HepG2 (cell line): ENCODE measurements around the gene SPACA4. TPM values are rescaled to one million over a fixed set of nuclear protein-coding genes. Genes with fewer than 3 reads are reported as not detected.

Experiments
- ATF7 ChIP-seq, 2 experiments: fragments of 450-650 bp in 1 of 2; sonication (generic) in 1 of 2; formaldehyde crosslinking in 1 of 2; IDR thresholded peaks; 2 replicates each; pipeline versions ENCODE4 v1.4.0 to v1.6.1; 2016 to 2020; ENCODE audit warnings: antibody characterized with exemption in 1 of 2, mild to moderate bottlenecking in 1 of 2, missing genetic modification reagents in 1 of 2
- CEBPB ChIP-seq: IDR thresholded peaks from 2 replicates; pipeline ENCODE4 v1.6.1; 2011; ENCODE audit warnings: low read depth, low read length, improper control_type of control experiment, borderline replicate concordance
- ESRRA ChIP-seq: sonication (generic); formaldehyde crosslinking; IDR thresholded peaks from 2 replicates; pipeline ENCODE4 v1.5.1; 2020; ENCODE audit warnings: mild to moderate bottlenecking, low read depth, missing genetic modification reagents
- HNRNPLL ChIP-seq: fragments of 200-400 bp; formaldehyde crosslinking; IDR thresholded peaks from 2 replicates; pipeline ENCODE4 v1.6.1; 2017; ENCODE audit warnings: mild to moderate bottlenecking, low read depth, low read length; ENCODE audit not compliant: poor library complexity, severe bottlenecking
- MAF1 ChIP-seq: sonication (generic); formaldehyde crosslinking; IDR thresholded peaks from 2 replicates; pipeline ENCODE4 v1.5.0; 2020; ENCODE audit warnings: missing genetic modification reagents, borderline replicate concordance
- NFATC3 ChIP-seq: sonication (generic); formaldehyde crosslinking; IDR thresholded peaks from 2 replicates; pipeline ENCODE4 v1.5.1; 2020; ENCODE audit warnings: mild to moderate bottlenecking, missing genetic modification reagents
- PBX3 ChIP-seq: sonication (generic); formaldehyde crosslinking; IDR thresholded peaks from 2 replicates; pipeline ENCODE4 v1.8.1; 2023; ENCODE audit warnings: missing genetic modification reagents, inconsistent platforms, borderline replicate concordance
- PRDM4 ChIP-seq: sonication (generic); formaldehyde crosslinking; IDR thresholded peaks from 2 replicates; pipeline ENCODE4 v1.9.0; 2021; ENCODE audit warnings: missing genetic modification reagents, borderline replicate concordance
- STAT6 ChIP-seq: sonication (generic); formaldehyde crosslinking; IDR thresholded peaks from 2 replicates; pipeline ENCODE4 v1.4.0; 2020; ENCODE audit warnings: missing genetic modification reagents, mild to moderate bottlenecking, borderline replicate concordance
- TSC22D2 ChIP-seq: sonication (generic); formaldehyde crosslinking; IDR thresholded peaks from 2 replicates; pipeline ENCODE4 v1.5.1; 2020; ENCODE audit warnings: missing genetic modification reagents, mild to moderate bottlenecking, borderline replicate concordance
- ZGPAT ChIP-seq: IDR thresholded peaks from 2 replicates; pipeline ENCODE4 v1.6.1; 2016; ENCODE audit warnings: mild to moderate bottlenecking
- ZNF354B ChIP-seq: sonication (generic); formaldehyde crosslinking; IDR thresholded peaks from 2 replicates; pipeline ENCODE4 v1.8.0; 2022; ENCODE audit warnings: mild to moderate bottlenecking, missing genetic modification reagents
- ZNF367 ChIP-seq: sonication (generic); formaldehyde crosslinking; IDR thresholded peaks from 2 replicates; pipeline ENCODE4 v1.4.0; 2020; ENCODE audit warnings: missing genetic modification reagents, borderline replicate concordance
- polyA plus RNA-seq, 8 experiments: library from polyadenylated mRNA; depleted of rRNA in 3 of 8; stranded (reverse) in 7 of 8; unstranded in 1 of 8; fragments of >200 nt; fragmentation: Illumina TruSeq in 4 of 8; extraction: Trizol in 4 of 8; gene quantifications; 2 replicates each; pipeline versions ENCODE4 v1.2.1 to v1.2.3, GENCODE V29; 2011 to 2016; ENCODE audit warnings: low read depth in 4 of 8, missing spikeins in 1 of 8, mixed read lengths in 1 of 8; ENCODE audit not compliant: insufficient read depth in 1 of 8
- total RNA-seq, 5 experiments: library from RNA; depleted of rRNA; stranded (reverse); fragments of >200 nt; fragmentation: Illumina TruSeq; extraction: Trizol; gene quantifications; 2 replicates each; pipeline ENCODE4 v1.2.3, GENCODE V29; 2016; ENCODE audit warnings: low read depth in 1 of 5
- TF ChIP-seq, protein P1 (sequence below): sonication (generic); formaldehyde crosslinking; IDR thresholded peaks from 2 replicates; pipeline ENCODE4 v1.4.0; 2020; ENCODE audit warnings: mild to moderate bottlenecking, missing genetic modification reagents

SPACA4 gene
- total and polyA plus RNA-seq, 2 of the 13 experiments (the other 11 are each of a cell fraction or from before 2014, with no cell fraction given) = not detected

DNA sequence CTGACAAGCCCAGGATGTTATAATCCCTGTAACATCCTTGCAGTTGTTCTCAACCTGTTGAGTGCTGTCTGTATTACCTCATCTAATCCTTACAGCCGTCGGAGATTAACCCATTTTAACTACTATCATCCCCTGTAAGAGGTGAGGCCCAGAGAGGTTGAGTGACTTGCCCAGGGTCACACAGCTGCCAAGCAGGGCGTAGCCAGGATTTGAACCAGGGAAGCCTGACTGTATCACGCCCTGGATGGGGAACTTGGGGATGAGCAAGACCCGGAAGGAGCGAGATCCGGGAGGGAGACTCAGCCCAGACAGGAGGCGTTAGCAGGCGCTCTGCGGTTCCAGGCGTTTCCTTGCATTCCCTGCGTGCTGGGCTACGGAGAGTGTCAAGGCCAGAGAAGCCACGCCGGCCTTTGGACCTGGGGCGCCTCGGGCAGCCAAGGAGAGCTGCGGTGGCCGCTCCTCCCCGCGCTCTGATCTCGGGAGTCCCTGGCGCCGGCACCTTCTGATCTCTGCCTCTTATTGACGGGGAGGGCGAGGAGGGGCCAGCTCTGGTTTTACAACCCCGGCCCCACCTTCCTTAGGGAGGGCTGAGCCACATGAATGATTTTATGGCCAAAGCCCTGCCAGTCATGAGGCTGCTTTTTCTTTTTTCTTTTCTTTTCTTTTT, 48.4 kb upstream of the SPACA4 start (continued):
- no peak for TF ChIP-seq ZNF367 (CRISPR knock-in tag)
- peak; percentile 96 for TF ChIP-seq ESRRA
- no peak for TF ChIP-seq PBX3 (CRISPR knock-in tag)
- TF ChIP-seq HNRNPLL = peak; percentile 40
- TF ChIP-seq PRDM4 (CRISPR knock-in tag) = no peak
- TF ChIP-seq ZGPAT = peak; percentile 98
- TF ChIP-seq STAT6 (CRISPR knock-in tag) = peak; percentile 73; the same call in 1 of the 2 replicates
- TF ChIP-seq, protein P1, sequence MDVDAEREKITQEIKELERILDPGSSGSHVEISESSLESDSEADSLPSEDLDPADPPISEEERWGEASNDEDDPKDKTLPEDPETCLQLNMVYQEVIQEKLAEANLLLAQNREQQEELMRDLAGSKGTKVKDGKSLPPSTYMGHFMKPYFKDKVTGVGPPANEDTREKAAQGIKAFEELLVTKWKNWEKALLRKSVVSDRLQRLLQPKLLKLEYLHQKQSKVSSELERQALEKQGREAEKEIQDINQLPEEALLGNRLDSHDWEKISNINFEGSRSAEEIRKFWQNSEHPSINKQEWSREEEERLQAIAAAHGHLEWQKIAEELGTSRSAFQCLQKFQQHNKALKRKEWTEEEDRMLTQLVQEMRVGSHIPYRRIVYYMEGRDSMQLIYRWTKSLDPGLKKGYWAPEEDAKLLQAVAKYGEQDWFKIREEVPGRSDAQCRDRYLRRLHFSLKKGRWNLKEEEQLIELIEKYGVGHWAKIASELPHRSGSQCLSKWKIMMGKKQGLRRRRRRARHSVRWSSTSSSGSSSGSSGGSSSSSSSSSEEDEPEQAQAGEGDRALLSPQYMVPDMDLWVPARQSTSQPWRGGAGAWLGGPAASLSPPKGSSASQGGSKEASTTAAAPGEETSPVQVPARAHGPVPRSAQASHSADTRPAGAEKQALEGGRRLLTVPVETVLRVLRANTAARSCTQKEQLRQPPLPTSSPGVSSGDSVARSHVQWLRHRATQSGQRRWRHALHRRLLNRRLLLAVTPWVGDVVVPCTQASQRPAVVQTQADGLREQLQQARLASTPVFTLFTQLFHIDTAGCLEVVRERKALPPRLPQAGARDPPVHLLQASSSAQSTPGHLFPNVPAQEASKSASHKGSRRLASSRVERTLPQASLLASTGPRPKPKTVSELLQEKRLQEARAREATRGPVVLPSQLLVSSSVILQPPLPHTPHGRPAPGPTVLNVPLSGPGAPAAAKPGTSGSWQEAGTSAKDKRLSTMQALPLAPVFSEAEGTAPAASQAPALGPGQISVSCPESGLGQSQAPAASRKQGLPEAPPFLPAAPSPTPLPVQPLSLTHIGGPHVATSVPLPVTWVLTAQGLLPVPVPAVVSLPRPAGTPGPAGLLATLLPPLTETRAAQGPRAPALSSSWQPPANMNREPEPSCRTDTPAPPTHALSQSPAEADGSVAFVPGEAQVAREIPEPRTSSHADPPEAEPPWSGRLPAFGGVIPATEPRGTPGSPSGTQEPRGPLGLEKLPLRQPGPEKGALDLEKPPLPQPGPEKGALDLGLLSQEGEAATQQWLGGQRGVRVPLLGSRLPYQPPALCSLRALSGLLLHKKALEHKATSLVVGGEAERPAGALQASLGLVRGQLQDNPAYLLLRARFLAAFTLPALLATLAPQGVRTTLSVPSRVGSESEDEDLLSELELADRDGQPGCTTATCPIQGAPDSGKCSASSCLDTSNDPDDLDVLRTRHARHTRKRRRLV = no peak
- no peak for TF ChIP-seq ATF7 (IDR thresholded peaks at IDR 0.05)
- TF ChIP-seq ATF7 (CRISPR knock-in tag; IDR thresholded peaks at IDR 0.05) = peak; percentile 76; the same call in 1 of the 2 replicates
- no peak for TF ChIP-seq ZNF354B (CRISPR knock-in tag)
- TF ChIP-seq TSC22D2 (CRISPR knock-in tag) = peak; percentile 78; the same call in 1 of the 2 replicates
- 0 out of 2 replicates have a peak, but pooled peaks have one; percentile 62 for TF ChIP-seq MAF1 (CRISPR knock-in tag)
- TF ChIP-seq NFATC3 (CRISPR knock-in tag) = 0 out of 2 replicates have a peak, but pooled peaks have one; percentile 56
- no peak for TF ChIP-seq CEBPB
